ENCODE results near the gene CROCC2.

Gene CROCC2

DNA sequence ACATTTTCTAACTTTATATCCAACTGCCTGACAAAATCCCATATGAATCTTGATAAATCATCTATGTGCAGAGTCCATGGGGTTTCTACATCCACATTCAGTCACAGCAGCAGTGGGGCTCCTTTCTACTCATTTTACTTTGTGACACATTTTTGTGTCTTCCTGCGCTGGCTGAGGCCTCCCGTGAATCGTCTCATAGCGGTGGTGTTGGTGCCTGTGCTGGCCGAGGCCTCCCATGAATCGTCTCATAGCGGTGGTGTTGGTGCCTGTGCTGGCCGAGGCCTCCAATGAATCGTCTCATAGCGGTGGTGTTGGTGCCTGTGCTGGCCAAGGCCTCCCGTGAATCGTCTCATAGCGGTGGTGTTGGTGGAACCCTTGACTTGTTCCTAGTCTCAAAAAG is 109.3 kb downstream of the CROCC2 start:
- FAIRE-seq, result no peak

GRCh38 chr2:241017228-241017940 is 111.2 kb downstream of the CROCC2 start:
- no peak for DNase-seq (ENCODE audit: insufficient read length)
- no peak for FAIRE-seq
- TF ChIP-seq POLR2AphosphoS5 (IDR thresholded peaks at IDR 0.05; ENCODE audit: low read depth, low read length) (no peak), POLR2A (IDR thresholded peaks at IDR 0.05; ENCODE audit: low read depth, low read length) (no peak), TAF1 (IDR thresholded peaks at IDR 0.05; ENCODE audit: borderline replicate concordance, low read depth, low read length) (no peak)

More for the DNA sequence above, 109.3 kb downstream of the CROCC2 start:
- no peak for DNase-seq (ENCODE audit: insufficient read length)
- TF ChIP-seq POLR2AphosphoS5 (IDR thresholded peaks at IDR 0.05; ENCODE audit: low read depth, low read length) (no peak), TAF1 (IDR thresholded peaks at IDR 0.05; ENCODE audit: borderline replicate concordance, low read depth, low read length) (no peak), POLR2A (IDR thresholded peaks at IDR 0.05; ENCODE audit: low read depth, low read length) (no peak)

DNA sequence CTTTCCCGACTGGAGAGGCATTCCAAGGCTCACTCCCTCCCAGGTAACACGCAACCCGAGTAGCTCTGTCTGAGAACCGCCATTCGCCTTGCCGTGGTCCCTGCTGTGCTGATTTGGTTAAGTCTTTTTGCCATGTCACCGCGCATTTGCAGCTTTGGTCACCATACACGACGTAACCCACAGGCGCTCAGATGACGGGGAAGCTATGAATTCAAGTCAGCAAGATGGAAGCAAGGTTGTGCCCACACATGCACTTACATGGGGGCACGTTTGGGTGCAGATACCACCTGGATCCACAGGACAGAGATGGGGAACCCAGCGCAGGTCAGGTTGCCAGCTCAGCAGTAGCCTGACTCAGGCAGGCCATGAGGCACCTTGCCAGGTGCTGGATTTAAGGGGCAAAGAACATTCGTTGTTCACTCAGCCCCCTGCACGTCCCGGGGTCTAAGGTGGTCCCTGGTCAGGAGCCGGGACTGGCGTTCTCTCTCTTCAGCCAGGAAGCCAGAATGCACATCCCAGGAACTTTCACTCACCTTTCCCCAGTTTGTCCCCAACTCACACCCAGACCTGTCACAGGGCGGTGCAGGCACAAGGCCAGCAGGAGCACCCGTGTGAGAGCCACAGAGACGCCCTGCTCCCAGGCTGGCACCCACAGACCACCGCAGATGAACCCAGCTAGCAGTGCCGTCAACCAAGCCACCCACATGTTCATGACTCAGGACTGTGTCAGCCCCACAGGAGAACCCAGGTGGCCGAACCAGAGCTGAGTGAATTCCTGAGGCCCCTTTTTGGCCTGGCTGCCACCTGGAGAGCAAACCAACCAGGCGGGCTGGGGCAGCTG is 112.1 kb downstream of the CROCC2 start:
- TF ChIP-seq POLR2A (IDR thresholded peaks at IDR 0.05; ENCODE audit: low read depth, low read length) (no peak), POLR2AphosphoS5 (IDR thresholded peaks at IDR 0.05; ENCODE audit: low read depth, low read length) (no peak), TAF1 (IDR thresholded peaks at IDR 0.05; ENCODE audit: borderline replicate concordance, low read depth, low read length) (no peak)

DNA sequence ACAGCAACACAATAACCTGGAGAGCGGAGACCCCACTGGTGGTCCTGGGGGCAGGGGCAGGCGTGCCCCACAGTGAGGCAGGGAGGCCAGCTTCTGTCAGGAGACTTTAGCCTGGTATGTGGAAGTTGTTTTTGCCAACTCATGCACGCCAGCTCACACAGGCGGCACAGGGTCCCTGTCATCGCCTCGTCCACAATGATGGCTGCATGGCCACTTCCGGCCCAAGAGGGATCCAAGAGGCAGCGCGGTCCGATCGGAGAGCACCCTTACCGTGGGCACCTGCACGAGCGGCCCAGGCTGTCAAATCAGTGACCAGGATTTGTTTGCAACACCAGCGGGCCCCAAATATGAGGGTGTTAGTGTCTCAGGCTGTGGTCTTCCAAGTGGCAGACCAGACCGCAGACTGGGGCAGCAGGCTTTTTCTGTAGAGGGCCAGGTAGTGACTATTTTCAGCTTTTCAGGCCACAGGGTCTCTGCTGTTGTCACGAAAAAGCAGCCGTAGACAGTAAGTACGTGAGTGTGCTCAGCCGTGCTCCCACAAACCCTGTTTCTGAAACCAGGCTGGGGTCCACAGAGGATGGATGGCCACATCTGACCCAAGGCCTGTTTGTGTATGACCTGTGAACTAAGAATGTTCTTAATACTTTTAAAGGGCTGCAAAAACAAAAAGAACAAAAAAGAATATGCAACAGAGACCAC is 113.5 kb downstream of the CROCC2 start:
- TF ChIP-seq POLR2AphosphoS5 (IDR thresholded peaks at IDR 0.05; ENCODE audit: low read depth, low read length), result no peak
- no peak for TF ChIP-seq POLR2A (IDR thresholded peaks at IDR 0.05; ENCODE audit: low read depth, low read length)
- TF ChIP-seq TAF1 (IDR thresholded peaks at IDR 0.05; ENCODE audit: borderline replicate concordance, low read depth, low read length), result no peak
- DNase-seq (ENCODE audit: insufficient read length), result no peak
- no peak for FAIRE-seq

More for the DNA sequence above, 112.1 kb downstream of the CROCC2 start:
- DNase-seq (ENCODE audit: insufficient read length), result no peak
- FAIRE-seq, result no peak

DNA sequence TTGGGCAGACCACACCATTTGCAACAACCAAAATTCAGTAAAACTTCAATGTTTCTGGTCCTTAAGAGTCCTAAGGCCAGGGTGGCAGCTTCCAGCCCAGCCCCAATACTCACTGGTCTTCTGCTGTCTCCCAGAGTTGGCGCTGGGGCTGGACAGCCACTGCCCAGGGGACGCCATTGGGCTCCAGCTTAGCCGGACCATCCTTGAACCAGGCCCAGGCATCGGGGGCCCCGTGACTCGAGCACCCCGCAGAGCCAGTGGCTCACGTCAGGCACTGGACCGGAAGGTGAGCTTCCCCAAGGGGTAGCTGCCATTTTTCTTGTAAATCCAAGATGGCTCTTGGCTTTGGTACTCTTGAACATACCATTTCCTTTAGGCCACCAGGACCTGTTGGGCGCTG is 114.1 kb downstream of the CROCC2 start:
- TF ChIP-seq POLR2A (IDR thresholded peaks at IDR 0.05; ENCODE audit: low read depth, low read length), result no peak
- no peak for TF ChIP-seq POLR2AphosphoS5 (IDR thresholded peaks at IDR 0.05; ENCODE audit: low read depth, low read length)
- no peak for TF ChIP-seq TAF1 (IDR thresholded peaks at IDR 0.05; ENCODE audit: borderline replicate concordance, low read depth, low read length)
- DNase-seq (ENCODE audit: insufficient read length), result no peak
- FAIRE-seq, result no peak

DNA sequence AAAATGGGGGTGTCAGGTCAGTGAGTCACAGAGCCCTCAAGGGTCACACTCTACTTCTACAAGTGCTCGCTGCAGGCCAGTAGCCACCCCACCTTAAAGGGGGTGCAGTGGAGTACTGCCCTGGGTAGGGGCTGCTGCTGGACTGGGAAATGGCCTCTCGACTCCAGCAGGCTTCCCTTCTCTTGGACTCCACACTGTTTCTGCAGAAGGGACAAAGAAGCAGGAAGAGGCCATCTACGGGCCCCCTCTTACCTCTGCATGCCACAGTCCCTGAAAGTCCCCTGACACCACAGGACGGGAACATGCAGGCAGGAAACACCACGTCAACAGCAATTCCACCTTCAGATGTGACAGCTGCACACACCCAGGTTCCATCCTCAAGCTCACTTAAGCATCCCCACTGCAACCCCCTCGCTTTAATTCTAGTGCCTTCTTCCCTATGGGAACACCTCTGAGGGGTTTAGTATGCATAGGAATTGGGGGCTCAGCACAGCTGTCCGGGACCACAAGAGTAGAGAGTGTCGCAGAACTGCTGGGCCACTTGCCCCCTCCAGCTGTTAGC is 114.6 kb downstream of the CROCC2 start:
- no peak for TF ChIP-seq POLR2AphosphoS5 (IDR thresholded peaks at IDR 0.05; ENCODE audit: low read depth, low read length)
- TF ChIP-seq POLR2A (IDR thresholded peaks at IDR 0.05; ENCODE audit: low read depth, low read length), result no peak
- TF ChIP-seq TAF1 (IDR thresholded peaks at IDR 0.05; ENCODE audit: borderline replicate concordance, low read depth, low read length), result no peak
- DNase-seq (ENCODE audit: insufficient read length) (no peak), FAIRE-seq (no peak)

- DNase-seq (ENCODE audit: insufficient read length) (no peak), FAIRE-seq (no peak)
- TF ChIP-seq POLR2A (IDR thresholded peaks at IDR 0.05; ENCODE audit: low read depth, low read length) (no peak), POLR2AphosphoS5 (IDR thresholded peaks at IDR 0.05; ENCODE audit: low read depth, low read length) (no peak), TAF1 (IDR thresholded peaks at IDR 0.05; ENCODE audit: borderline replicate concordance, low read depth, low read length) (no peak)
Measured at GRCh38 chr2:241025639-241026038, 119.5 kb downstream of the CROCC2 start.

DNA sequence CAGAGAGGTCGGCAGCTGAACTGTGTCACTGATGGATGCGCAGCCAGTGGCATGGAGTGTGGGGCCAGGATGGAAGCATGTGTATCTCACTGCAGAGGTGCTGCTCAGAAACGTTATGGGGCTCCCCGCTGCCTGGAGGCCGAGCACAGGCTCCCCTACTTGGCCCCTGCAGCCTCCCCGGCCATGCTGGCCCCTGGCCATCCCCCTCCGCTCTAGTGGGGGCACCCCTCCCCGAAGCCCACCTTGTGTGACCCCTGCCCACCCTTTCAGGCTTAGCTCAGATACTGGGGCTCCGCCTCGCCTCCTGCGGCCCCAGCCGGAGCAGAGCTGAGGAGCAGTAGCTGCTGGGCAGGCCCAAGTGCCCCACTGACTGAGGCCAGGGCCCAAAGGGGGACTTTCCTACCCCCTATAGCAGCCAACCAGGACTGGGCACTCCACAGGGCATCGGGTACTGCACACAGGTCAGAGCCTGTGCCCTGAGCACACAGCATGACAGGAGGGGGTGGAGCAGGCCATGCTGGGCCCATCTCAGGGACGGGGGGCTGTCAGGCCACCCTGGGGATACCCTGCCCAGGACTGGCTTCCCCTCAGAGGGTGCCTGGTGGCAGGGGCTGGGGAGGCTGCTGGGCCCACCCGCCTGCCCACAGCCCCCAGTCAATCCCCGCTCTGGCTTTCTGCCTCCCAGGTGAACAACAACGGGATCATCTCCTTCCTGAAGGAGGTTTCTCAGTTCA is 123.6 kb downstream of the CROCC2 start:
- no peak for TF ChIP-seq POLR2AphosphoS5 (IDR thresholded peaks at IDR 0.05; ENCODE audit: low read depth, low read length)
- TF ChIP-seq POLR2A (IDR thresholded peaks at IDR 0.05; ENCODE audit: low read depth, low read length), result no peak
- no peak for TF ChIP-seq TAF1 (IDR thresholded peaks at IDR 0.05; ENCODE audit: borderline replicate concordance, low read depth, low read length)
- DNase-seq (ENCODE audit: insufficient read length), result no peak
- no peak for FAIRE-seq

DNA sequence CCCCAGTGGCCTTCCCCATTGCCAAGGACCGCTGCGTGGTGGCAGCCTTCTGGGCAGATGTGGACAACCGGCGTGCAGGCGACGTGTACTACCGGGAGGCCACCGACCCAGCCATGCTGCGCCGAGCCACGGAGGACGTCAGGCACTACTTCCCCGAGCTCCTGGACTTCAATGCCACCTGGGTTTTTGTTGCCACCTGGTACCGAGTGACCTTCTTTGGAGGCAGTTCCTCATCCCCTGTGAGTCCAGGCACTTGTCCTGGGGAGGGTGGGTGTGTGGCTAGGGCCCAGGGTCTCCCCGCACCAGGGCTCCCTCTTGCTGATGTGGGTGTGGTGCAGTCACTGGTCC is 124.2 kb downstream of the CROCC2 start:
- DNase-seq (ENCODE audit: insufficient read length) (no peak), FAIRE-seq (no peak)
- TF ChIP-seq POLR2A (IDR thresholded peaks at IDR 0.05; ENCODE audit: low read depth, low read length) (no peak), POLR2AphosphoS5 (IDR thresholded peaks at IDR 0.05; ENCODE audit: low read depth, low read length) (no peak), TAF1 (IDR thresholded peaks at IDR 0.05; ENCODE audit: borderline replicate concordance, low read depth, low read length) (no peak)

DNA sequence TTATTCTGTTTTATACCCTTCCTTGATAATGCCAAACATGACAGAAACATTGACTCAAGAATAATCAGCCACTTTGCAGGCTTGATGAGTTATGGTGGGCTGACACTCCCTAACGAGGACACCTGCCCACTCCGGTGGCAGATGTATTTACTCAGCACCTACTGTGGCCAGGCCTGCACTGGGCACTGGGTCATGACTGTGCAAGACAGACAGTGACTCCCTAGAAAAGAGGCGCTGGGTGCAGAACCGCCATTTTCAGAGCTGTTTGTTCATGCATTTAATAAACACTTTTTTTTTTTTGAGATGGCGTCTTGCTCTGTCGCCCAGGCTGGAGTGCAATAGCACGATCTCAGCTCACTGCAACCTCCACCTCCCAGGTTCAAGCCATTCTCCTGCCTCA is 124.7 kb downstream of the CROCC2 start:
- TF ChIP-seq TAF1 (IDR thresholded peaks at IDR 0.05; ENCODE audit: borderline replicate concordance, low read depth, low read length), result no peak
- no peak for TF ChIP-seq POLR2A (IDR thresholded peaks at IDR 0.05; ENCODE audit: low read depth, low read length)
- TF ChIP-seq POLR2AphosphoS5 (IDR thresholded peaks at IDR 0.05; ENCODE audit: low read depth, low read length), result no peak
- FAIRE-seq (no peak), DNase-seq (ENCODE audit: insufficient read length) (no peak)

Data from GM12892 (cell line).